ENCODE results near the gene AGAP2. TPM values are rescaled to one million over a fixed set of nuclear protein-coding genes. Genes with fewer than 3 reads are reported as not detected.
A peak's percentile ranks its signal among the peaks of the same experiment; 100 is the strongest.

AGAP2 gene
- total and polyA plus RNA-seq, 2 of the 13 experiments (the other 11 are each of a cell fraction or from before 2014, with no cell fraction given): 0.38 to 0.45 TPM

DNA sequence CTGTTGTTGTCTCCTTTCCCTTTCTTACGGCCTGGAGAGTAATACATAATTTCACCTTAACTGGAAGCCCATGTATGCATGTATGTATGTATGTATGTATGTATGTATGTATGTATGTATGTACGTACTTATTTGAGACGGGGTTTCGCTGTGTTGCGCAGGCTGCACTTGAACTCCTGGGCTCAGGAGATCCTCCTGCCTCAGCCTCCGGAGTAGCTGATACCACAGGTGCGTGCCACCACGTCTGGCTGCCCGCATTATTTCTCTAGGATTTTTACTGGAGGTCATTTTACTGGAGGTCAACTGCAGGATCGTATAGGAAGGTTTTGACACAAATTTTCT lies 45.3 kb downstream of the AGAP2 start (continued):
- TF ChIP-seq, protein P1, sequence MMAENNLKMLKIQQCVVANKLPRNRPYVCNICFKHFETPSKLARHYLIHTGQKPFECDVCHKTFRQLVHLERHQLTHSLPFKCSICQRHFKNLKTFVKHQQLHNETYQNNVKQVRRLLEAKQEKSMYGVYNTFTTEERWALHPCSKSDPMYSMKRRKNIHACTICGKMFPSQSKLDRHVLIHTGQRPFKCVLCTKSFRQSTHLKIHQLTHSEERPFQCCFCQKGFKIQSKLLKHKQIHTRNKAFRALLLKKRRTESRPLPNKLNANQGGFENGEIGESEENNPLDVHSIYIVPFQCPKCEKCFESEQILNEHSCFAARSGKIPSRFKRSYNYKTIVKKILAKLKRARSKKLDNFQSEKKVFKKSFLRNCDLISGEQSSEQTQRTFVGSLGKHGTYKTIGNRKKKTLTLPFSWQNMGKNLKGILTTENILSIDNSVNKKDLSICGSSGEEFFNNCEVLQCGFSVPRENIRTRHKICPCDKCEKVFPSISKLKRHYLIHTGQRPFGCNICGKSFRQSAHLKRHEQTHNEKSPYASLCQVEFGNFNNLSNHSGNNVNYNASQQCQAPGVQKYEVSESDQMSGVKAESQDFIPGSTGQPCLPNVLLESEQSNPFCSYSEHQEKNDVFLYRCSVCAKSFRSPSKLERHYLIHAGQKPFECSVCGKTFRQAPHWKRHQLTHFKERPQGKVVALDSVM (CRISPR knock-in tag; IDR thresholded peaks at IDR 0.05): peak; percentile 99
- TF ChIP-seq ZNF572 (CRISPR knock-in tag; IDR thresholded peaks at IDR 0.05) (no peak), NFIC (IDR thresholded peaks at IDR 0.05; ENCODE audit: low read length) (no peak), ZNF589 (CRISPR knock-in tag; conservative IDR thresholded peaks at IDR 0.05) (no peak), ATRX (CRISPR knock-in tag; IDR thresholded peaks at IDR 0.05; ENCODE audit: borderline replicate concordance) (no peak), ZNF724P (CRISPR knock-in tag; IDR thresholded peaks at IDR 0.05; ENCODE audit: borderline replicate concordance) (no peak), NCOA2 (CRISPR knock-in tag; IDR thresholded peaks at IDR 0.05) (no peak), ZMYM3 (CRISPR knock-in tag; IDR thresholded peaks at IDR 0.05) (peak; percentile 80), ZNF253 (CRISPR knock-in tag; IDR thresholded peaks at IDR 0.05; ENCODE audit: borderline replicate concordance) (no peak), TARDBP (CRISPR knock-in tag; IDR thresholded peaks at IDR 0.05) (0 out of 2 replicates have a peak, but pooled peaks have one; percentile 15), YY1 (IDR thresholded peaks at IDR 0.05; ENCODE audit: insufficient read depth, insufficient replicate concordance, low read depth, low read length) (no peak), ZNF296 (CRISPR knock-in tag; conservative IDR thresholded peaks at IDR 0.05) (no peak), ZSCAN9 (CRISPR knock-in tag; IDR thresholded peaks at IDR 0.05; ENCODE audit: borderline replicate concordance) (no peak), KLF9 (CRISPR knock-in tag; IDR thresholded peaks at IDR 0.05; ENCODE audit: low read depth) (no peak), ZC3H13 (CRISPR knock-in tag; IDR thresholded peaks at IDR 0.05) (no peak), ZMYM2 (CRISPR knock-in tag; IDR thresholded peaks at IDR 0.05) (peak; percentile 87), ZNF709 (CRISPR knock-in tag; IDR thresholded peaks at IDR 0.05) (no peak), ZNF446 (CRISPR knock-in tag; IDR thresholded peaks at IDR 0.05) (no peak), NR1H2 (CRISPR knock-in tag; IDR thresholded peaks at IDR 0.05; ENCODE audit: borderline replicate concordance, low read depth) (no peak), ZFP62 (CRISPR knock-in tag; IDR thresholded peaks at IDR 0.05) (no peak), RBFOX2 (IDR thresholded peaks at IDR 0.05; ENCODE audit: low read depth, low read length) (no peak), ZNF768 (CRISPR knock-in tag; IDR thresholded peaks at IDR 0.05) (peak; percentile 20; the same call in 1 of the 2 replicates)
- TF ChIP-seq, protein P2, sequence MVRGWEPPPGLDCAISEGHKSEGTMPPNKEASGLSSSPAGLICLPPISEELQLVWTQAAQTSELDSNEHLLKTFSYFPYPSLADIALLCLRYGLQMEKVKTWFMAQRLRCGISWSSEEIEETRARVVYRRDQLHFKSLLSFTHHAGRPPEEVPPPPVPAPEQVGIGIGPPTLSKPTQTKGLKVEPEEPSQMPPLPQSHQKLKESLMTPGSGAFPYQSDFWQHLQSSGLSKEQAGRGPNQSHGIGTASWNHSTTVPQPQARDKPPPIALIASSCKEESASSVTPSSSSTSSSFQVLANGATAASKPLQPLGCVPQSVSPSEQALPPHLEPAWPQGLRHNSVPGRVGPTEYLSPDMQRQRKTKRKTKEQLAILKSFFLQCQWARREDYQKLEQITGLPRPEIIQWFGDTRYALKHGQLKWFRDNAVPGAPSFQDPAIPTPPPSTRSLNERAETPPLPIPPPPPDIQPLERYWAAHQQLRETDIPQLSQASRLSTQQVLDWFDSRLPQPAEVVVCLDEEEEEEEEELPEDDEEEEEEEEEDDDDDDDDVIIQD (CRISPR knock-in tag; IDR thresholded peaks at IDR 0.05; ENCODE audit: low read depth): no peak
- TF ChIP-seq, protein P3, sequence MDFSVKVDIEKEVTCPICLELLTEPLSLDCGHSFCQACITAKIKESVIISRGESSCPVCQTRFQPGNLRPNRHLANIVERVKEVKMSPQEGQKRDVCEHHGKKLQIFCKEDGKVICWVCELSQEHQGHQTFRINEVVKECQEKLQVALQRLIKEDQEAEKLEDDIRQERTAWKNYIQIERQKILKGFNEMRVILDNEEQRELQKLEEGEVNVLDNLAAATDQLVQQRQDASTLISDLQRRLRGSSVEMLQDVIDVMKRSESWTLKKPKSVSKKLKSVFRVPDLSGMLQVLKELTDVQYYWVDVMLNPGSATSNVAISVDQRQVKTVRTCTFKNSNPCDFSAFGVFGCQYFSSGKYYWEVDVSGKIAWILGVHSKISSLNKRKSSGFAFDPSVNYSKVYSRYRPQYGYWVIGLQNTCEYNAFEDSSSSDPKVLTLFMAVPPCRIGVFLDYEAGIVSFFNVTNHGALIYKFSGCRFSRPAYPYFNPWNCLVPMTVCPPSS (IDR thresholded peaks at IDR 0.05): no peak
- TF ChIP-seq, protein P4, sequence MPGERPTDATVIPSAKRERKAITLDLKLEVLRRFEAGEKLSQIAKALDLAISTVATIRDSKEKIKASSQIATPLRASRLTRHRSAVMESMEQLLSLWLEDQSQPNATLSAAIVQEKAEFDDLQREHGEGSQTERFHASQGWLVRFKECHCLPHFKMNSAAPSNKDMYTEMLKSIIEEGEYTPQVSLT (CRISPR knock-in tag; IDR thresholded peaks at IDR 0.05; ENCODE audit: borderline replicate concordance, low read depth): no peak
- TF ChIP-seq, protein P5, sequence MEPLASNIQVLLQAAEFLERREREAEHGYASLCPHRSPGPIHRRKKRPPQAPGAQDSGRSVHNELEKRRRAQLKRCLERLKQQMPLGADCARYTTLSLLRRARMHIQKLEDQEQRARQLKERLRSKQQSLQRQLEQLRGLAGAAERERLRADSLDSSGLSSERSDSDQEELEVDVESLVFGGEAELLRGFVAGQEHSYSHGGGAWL (CRISPR knock-in tag; IDR thresholded peaks at IDR 0.05): no peak
- TF ChIP-seq, protein P6, sequence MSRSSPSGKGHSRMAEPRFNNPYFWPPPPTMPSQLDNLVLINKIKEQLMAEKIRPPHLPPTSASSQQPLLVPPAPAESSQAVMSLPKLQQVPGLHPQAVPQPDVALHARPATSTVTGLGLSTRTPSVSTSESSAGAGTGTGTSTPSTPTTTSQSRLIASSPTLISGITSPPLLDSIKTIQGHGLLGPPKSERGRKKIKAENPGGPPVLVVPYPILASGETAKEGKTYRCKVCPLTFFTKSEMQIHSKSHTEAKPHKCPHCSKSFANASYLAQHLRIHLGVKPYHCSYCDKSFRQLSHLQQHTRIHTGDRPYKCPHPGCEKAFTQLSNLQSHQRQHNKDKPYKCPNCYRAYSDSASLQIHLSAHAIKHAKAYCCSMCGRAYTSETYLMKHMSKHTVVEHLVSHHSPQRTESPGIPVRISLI (CRISPR knock-in tag; IDR thresholded peaks at IDR 0.05; ENCODE audit: borderline replicate concordance): no peak
